NB4 (cell line): ENCODE measurements around the gene DFFB.

ENCODE experiments used
- MYC ChIP-seq: IDR thresholded peaks from 2 replicates; pipeline ENCODE4 v1.6.1; 2011; ENCODE audit warnings: low read depth, low read length
- POLR2A ChIP-seq: IDR thresholded peaks from 2 replicates; pipeline ENCODE4 v1.6.1; 2011; ENCODE audit warnings: mild to moderate bottlenecking; ENCODE audit not compliant: insufficient read length; ENCODE audit errors: extremely low read depth
- TF ChIP-seq, protein P1 (sequence below): IDR thresholded peaks from one replicate; pipeline ENCODE4 v1.5.1; 2012; ENCODE audit warnings: low read depth, low read length

GRCh38 chr1:3850857-3851256 lies 6.4 kb upstream of the DFFB start:
- TF ChIP-seq MYC (no peak), POLR2A (no peak)
- TF ChIP-seq, protein P1, sequence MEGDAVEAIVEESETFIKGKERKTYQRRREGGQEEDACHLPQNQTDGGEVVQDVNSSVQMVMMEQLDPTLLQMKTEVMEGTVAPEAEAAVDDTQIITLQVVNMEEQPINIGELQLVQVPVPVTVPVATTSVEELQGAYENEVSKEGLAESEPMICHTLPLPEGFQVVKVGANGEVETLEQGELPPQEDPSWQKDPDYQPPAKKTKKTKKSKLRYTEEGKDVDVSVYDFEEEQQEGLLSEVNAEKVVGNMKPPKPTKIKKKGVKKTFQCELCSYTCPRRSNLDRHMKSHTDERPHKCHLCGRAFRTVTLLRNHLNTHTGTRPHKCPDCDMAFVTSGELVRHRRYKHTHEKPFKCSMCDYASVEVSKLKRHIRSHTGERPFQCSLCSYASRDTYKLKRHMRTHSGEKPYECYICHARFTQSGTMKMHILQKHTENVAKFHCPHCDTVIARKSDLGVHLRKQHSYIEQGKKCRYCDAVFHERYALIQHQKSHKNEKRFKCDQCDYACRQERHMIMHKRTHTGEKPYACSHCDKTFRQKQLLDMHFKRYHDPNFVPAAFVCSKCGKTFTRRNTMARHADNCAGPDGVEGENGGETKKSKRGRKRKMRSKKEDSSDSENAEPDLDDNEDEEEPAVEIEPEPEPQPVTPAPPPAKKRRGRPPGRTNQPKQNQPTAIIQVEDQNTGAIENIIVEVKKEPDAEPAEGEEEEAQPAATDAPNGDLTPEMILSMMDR = no peak
